CD14-positive monocyte (primary cell): ENCODE results near the gene EXTL1. TPM values are rescaled to one million over a fixed set of nuclear protein-coding genes. Genes with fewer than 3 reads are reported as not detected.

Experiments used
- DNase-seq, 3 donors: peaks; one replicate each; pipeline ENCODE4 v3.0.0-alpha.2; 2011 to 2022
- H2AFZ ChIP-seq: 2 replicates; pipeline ENCODE4 v1.6.0; 2012; ENCODE audit warnings: mild to moderate bottlenecking, low read depth, low read length, inconsistent platforms; ENCODE audit not compliant: insufficient read depth, poor library complexity, severe bottlenecking
- H3K27ac ChIP-seq, 2 donors: 1 replicate in 1 of 2; 2 replicates in 1 of 2; pipeline ENCODE4 v1.5.1; 2012 to 2013; ENCODE audit warnings: low read length in 2 of 2, control low read depth in 1 of 2, inconsistent platforms in 1 of 2, low read depth in 1 of 2, mild to moderate bottlenecking in 1 of 2
- H3K27me3 ChIP-seq, 2 donors: one replicate each; pipeline versions ENCODE4 v1.6.0 to v1.6.1; 2011 to 2013; ENCODE audit warnings: low read length in 2 of 2; ENCODE audit not compliant: control insufficient read depth in 2 of 2, insufficient read depth in 2 of 2
- H3K36me3 ChIP-seq, 2 donors: replicated peaks in 1 of 2; 1 replicate in 1 of 2; 2 replicates in 1 of 2; pipeline versions ENCODE4 v1.5.1 to v1.6.1; 2012 to 2013; ENCODE audit warnings: low read length in 2 of 2, control low read depth in 1 of 2, inconsistent platforms in 1 of 2, mild to moderate bottlenecking in 1 of 2; ENCODE audit not compliant: insufficient read depth in 2 of 2, control insufficient read depth in 1 of 2
- H3K4me1 ChIP-seq, 2 donors: 1 replicate in 1 of 2; 2 replicates in 1 of 2; pipeline versions ENCODE4 v1.5.1 to v1.6.1; 2012 to 2013; ENCODE audit warnings: low read length in 2 of 2, control low read depth in 1 of 2, inconsistent platforms in 1 of 2, mild to moderate bottlenecking in 1 of 2, moderate library complexity in 1 of 2; ENCODE audit not compliant: insufficient read depth in 2 of 2, control insufficient read depth in 1 of 2
- H3K4me2 ChIP-seq: replicated peaks from 2 replicates; pipeline ENCODE3; 2012; ENCODE audit warnings: low read length, moderate library complexity, mild to moderate bottlenecking; ENCODE audit not compliant: poor library complexity, severe bottlenecking; ENCODE audit errors: extremely low read depth
- H3K4me3 ChIP-seq, 3 experiments: fragments of 200-600 bp in 1 of 3; sonication (generic) in 1 of 3; replicated peaks in 1 of 3; 1 replicate in 2 of 3; 2 replicates in 1 of 3; pipeline ENCODE4 v1.5.1; 2011 to 2013; ENCODE audit warnings: low read length in 3 of 3, mild to moderate bottlenecking in 3 of 3, control low read depth in 2 of 3, low read depth in 2 of 3, inconsistent platforms in 1 of 3, moderate library complexity in 1 of 3
- H3K79me2 ChIP-seq: 2 replicates; pipeline ENCODE4 v1.6.0; 2012; ENCODE audit warnings: mild to moderate bottlenecking, control low read depth, inconsistent platforms, low read length, moderate library complexity; ENCODE audit not compliant: insufficient read depth
- H3K9ac ChIP-seq: 2 replicates; pipeline ENCODE4 v1.6.0; 2017; ENCODE audit warnings: low read length, mild to moderate bottlenecking; ENCODE audit not compliant: insufficient read depth, poor library complexity, severe bottlenecking
- H3K9me3 ChIP-seq, 2 donors: replicated peaks in 1 of 2; 1 replicate in 1 of 2; 2 replicates in 1 of 2; pipeline versions ENCODE4 v1.5.1 to v1.6.1; 2012 to 2013; ENCODE audit warnings: low read length in 2 of 2, control low read depth in 1 of 2; ENCODE audit not compliant: control insufficient read depth in 1 of 2, insufficient read depth in 1 of 2
- H4K20me1 ChIP-seq: 2 replicates; pipeline ENCODE4 v1.6.0; 2012; ENCODE audit warnings: mild to moderate bottlenecking, low read length, control low read depth, moderate library complexity; ENCODE audit not compliant: insufficient read depth
- H3K27ac Mint-ChIP-seq, 7 donors: one replicate each; pipeline ENCODE4 v1.8.0; 2020; ENCODE audit warnings: mild to moderate bottlenecking in 7 of 7, mixed read lengths in 7 of 7, moderate library complexity in 6 of 7, inconsistent platforms in 2 of 7
- H3K27me3 Mint-ChIP-seq, 3 donors: one replicate each; pipeline ENCODE4 v1.8.0; 2021 to 2022; ENCODE audit warnings: low read depth in 3 of 3, mild to moderate bottlenecking in 3 of 3, mixed read lengths in 3 of 3, moderate library complexity in 3 of 3, inconsistent platforms in 1 of 3
- H3K36me3 Mint-ChIP-seq, 2 donors: one replicate each; pipeline ENCODE4 v1.8.0; 2020; ENCODE audit warnings: mixed read lengths in 2 of 2, inconsistent platforms in 1 of 2, mild to moderate bottlenecking in 1 of 2
- H3K4me1 Mint-ChIP-seq: one replicate; pipeline ENCODE4 v1.8.0; 2020; ENCODE audit warnings: mild to moderate bottlenecking, mixed read lengths
- H3K4me3 Mint-ChIP-seq, 2 donors: one replicate each; pipeline ENCODE4 v1.8.0; 2020; ENCODE audit warnings: mild to moderate bottlenecking in 2 of 2, mixed read lengths in 2 of 2, moderate library complexity in 1 of 2
- H3K9me3 Mint-ChIP-seq, 7 donors: one replicate each; pipeline ENCODE4 v1.8.0; 2020 to 2022; ENCODE audit warnings: mixed read lengths in 7 of 7, mild to moderate bottlenecking in 6 of 7, moderate library complexity in 6 of 7, inconsistent platforms in 2 of 7
- CTCF ChIP-seq: fragments of 200-600 bp; IDR thresholded peaks from one replicate; pipeline ENCODE4 v1.8.0; 2022; ENCODE audit warnings: antibody characterized with exemption, mild to moderate bottlenecking
- WGBS: methylation state at CpG from one replicate; pipeline ENCODE4 v1.1.5; 2013; ENCODE audit warnings: missing lambda C conversion rate; ENCODE audit not compliant: insufficient coverage; 5-methylcytosine and 5-hydroxymethylcytosine counted together
- intact Hi-C, 2 donors: fragments of 100-400 bp; cut with micrococcal nuclease; formaldehyde crosslinking; loops; one replicate each; pipeline versions ENCODE4 v1.15.0 to v1.15.1; 2023
- polyA plus RNA-seq, 3 donors: library from polyadenylated mRNA; depleted of rRNA in 1 of 3; unstranded in 2 of 3; stranded (reverse) in 1 of 3; fragments of 300-500 nt in 2 of 3; fragments of >200 nt in 1 of 3; fragmentation: Illumina TruSeq in 2 of 3; gene quantifications; 1 replicate in 2 of 3; 2 replicates in 1 of 3; pipeline ENCODE4 v1.2.3, GENCODE V29; 2012 to 2021

The EXTL1 gene
- polyA plus RNA-seq, 3 donors = not detected

- no peaks in the 10 kb centered on the region for H3K9me3 ChIP-seq
- peaks cover 71 to 87% of the 10 kb centered on the region in 2 donors for H3K36me3 Mint-ChIP-seq
- peaks cover 5% of the 10 kb centered on the region for H3K4me1 Mint-ChIP-seq
- no peaks in the 10 kb centered on the region for H4K20me1 ChIP-seq
- H3K4me1 ChIP-seq = no peaks in the 10 kb centered on the region
- H3K9ac ChIP-seq = no peak overlapping the region
- no peaks in the 10 kb centered on the region for H3K27me3 Mint-ChIP-seq
- H3K79me2 ChIP-seq = no peaks in the 10 kb centered on the region
- H3K27ac Mint-ChIP-seq = no peak overlapping the region
- no peak overlapping the region for H3K4me2 ChIP-seq
- WGBS = no CpG with 5 or more reads among the region's 2 CpGs
- H3K4me3 Mint-ChIP-seq = no peak overlapping the region
- TF ChIP-seq CTCF = no peak
- peaks cover 0 to 1% (median 0%) of the 10 kb centered on the region in 7 donors for H3K9me3 Mint-ChIP-seq
- H2AFZ ChIP-seq = no peak overlapping the region
- intact Hi-C loops = no loop called here
- no peaks in the 10 kb centered on the region for H3K27me3 ChIP-seq
- H3K27ac ChIP-seq = no peak overlapping the region
- H3K4me3 ChIP-seq = no peak overlapping the region
- DNase-seq = no peak
- H3K36me3 ChIP-seq = peaks cover 70 to 92% of the 10 kb centered on the region in 2 donors
Measured at GRCh38 chr1:25978403-25978802, 43.2 kb upstream of the EXTL1 start.

- Mint-ChIP-seq H3K36me3 (peaks cover 71 to 87% of the 10 kb centered on the region in 2 donors), H3K4me3 (no peak overlapping the region), H3K9me3 (peaks cover 0 to 1% (median 0%) of the 10 kb centered on the region in 7 donors), H3K27ac (no peak overlapping the region), H3K4me1 (peaks cover 5% of the 10 kb centered on the region), H3K27me3 (no peaks in the 10 kb centered on the region)
- Histone ChIP-seq H3K4me2 (no peak overlapping the region), H3K4me3 (no peak overlapping the region), H2AFZ (no peak overlapping the region), H4K20me1 (no peaks in the 10 kb centered on the region), H3K36me3 (peaks cover 70 to 92% of the 10 kb centered on the region in 2 donors), H3K9me3 (no peaks in the 10 kb centered on the region), H3K27me3 (no peaks in the 10 kb centered on the region), H3K9ac (no peak overlapping the region), H3K4me1 (no peaks in the 10 kb centered on the region), H3K27ac (no peak overlapping the region), H3K79me2 (no peaks in the 10 kb centered on the region)
- TF ChIP-seq CTCF = no peak
- no peak for DNase-seq
- intact Hi-C loops = no loop called here
- 90% methylated on average over 2 of the region's 7 CpGs for WGBS
Measured at GRCh38 chr1:25979210-25979609, 42.4 kb upstream of the EXTL1 start.
